HG02870 (cell line): Measurements from ENCODE around the gene AVL9.
"Not testable (repeated sequence)": the region's sequence is repeated elsewhere in the genome, so short reads cannot be mapped to it uniquely, and the experiment has no call there.

ENCODE experiments used
- ATAC-seq: cut with Tn5 transposase; IDR thresholded peaks from one replicate; pipeline ENCODE4 v1.9.1; 2021; ENCODE audit warnings: mild to moderate bottlenecking, moderate library complexity; ENCODE audit not compliant: unreplicated experiment

AVL9 gene

GRCh38 chr7:32634798-32635393 lies 139.6 kb downstream of the AVL9 start:
- not testable (repeated sequence) for ATAC-seq

GRCh38 chr7:32636725-32637462 lies 141.6 kb downstream of the AVL9 start:
- ATAC-seq = not testable (repeated sequence)

DNA sequence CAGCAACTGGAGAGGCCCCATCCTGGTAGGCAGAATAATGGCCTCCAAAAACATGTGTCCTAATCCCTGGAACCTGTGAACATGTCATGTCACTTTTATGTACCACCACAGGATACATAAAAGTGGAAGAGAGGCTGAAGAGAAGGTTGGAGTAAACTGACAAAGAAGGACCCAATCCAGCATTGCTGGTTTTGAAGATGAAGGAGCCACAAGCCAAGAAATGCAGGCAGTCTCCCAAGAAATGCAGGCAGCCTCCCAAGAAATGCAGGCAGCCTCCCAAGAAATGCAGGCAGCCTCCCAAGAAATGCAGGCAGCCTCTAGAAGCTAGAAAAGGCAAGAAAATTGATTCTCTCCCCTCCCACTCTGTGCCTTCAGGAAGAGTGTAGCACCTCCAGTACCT lies 142.3 kb downstream of the AVL9 start:
- ATAC-seq = not testable (repeated sequence)
